H1 (cell line): ENCODE results near the gene MS4A18. TPM values are rescaled to one million over a fixed set of nuclear protein-coding genes. Genes with fewer than 3 reads are reported as not detected.
"Not testable (repeated sequence)": the region's sequence is repeated elsewhere in the genome, so short reads cannot be mapped to it uniquely, and the experiment has no call there.

Experiments used
- CTCF ChIA-PET: fragments of 300-600 bp; sonication (Branson Sonifier 250); formaldehyde crosslinking; loops from one replicate; lab custom pipeline; 2021; ENCODE audit not compliant: partially characterized antibody; lab: Charles Lee
- POLR2A ChIA-PET: fragments of 300-600 bp; sonication (Branson Sonifier 250); formaldehyde crosslinking; loops from one replicate; lab custom pipeline; 2021; ENCODE audit warnings: inconsistent platforms; ENCODE audit not compliant: partially characterized antibody; lab: Charles Lee
- DNase-seq, 2 experiments: peaks; one replicate each; pipeline versions ENCODE4 v3.0.0 to v3.0.0-alpha.2; 2010 to 2022; ENCODE audit warnings: low spot score in 2 of 2, low read depth in 1 of 2, mixed read lengths in 1 of 2
- FAIRE-seq: peaks from 2 replicates; lab custom pipeline; 2011; peaks lifted over from hg19 to GRCh38; lab: Jason Lieb, UNC
- H2AFZ ChIP-seq: 2 replicates; pipeline ENCODE4 v1.8.1; 2012; ENCODE audit warnings: low read length, inconsistent platforms
- H2AK5ac ChIP-seq: 2 replicates; pipeline ENCODE4 v1.6.1; 2013; ENCODE audit warnings: low read depth, low read length
- H2BK120ac ChIP-seq: replicated peaks from 2 replicates; pipeline ENCODE3; 2013; ENCODE audit warnings: low read depth, low read length, inconsistent platforms
- H2BK12ac ChIP-seq: 2 replicates; pipeline ENCODE4 v1.6.1; 2013; ENCODE audit warnings: low read depth, low read length
- H2BK15ac ChIP-seq: 2 replicates; pipeline ENCODE4 v1.6.1; 2013; ENCODE audit warnings: low read length
- H2BK20ac ChIP-seq: 2 replicates; pipeline ENCODE4 v1.6.1; 2013; ENCODE audit warnings: low read length
- H2BK5ac ChIP-seq: 2 replicates; pipeline ENCODE4 v1.6.1; 2013; ENCODE audit warnings: low read depth, low read length
- H3K14ac ChIP-seq: 2 replicates; pipeline ENCODE4 v1.6.1; 2013; ENCODE audit warnings: inconsistent platforms; ENCODE audit not compliant: insufficient read length
- H3K18ac ChIP-seq: 2 replicates; pipeline ENCODE4 v1.6.1; 2013; ENCODE audit warnings: low read length; ENCODE audit errors: extremely low read depth
- H3K23ac ChIP-seq: 2 replicates; pipeline ENCODE4 v1.6.1; 2013; ENCODE audit warnings: inconsistent platforms; ENCODE audit not compliant: insufficient read length
- H3K23me2 ChIP-seq: 2 replicates; pipeline ENCODE4 v1.6.1; 2013; ENCODE audit warnings: low read depth, low read length
- H3K27ac ChIP-seq: 2 replicates; pipeline ENCODE4 v1.6.1; 2011; ENCODE audit warnings: low read depth, low read length, inconsistent platforms
- H3K27me3 ChIP-seq, 4 experiments: replicated peaks in 1 of 4; 1 replicate in 1 of 4; 2 replicates in 3 of 4; pipeline versions ENCODE4 v1.6.1 to v1.8.1; 2011 to 2013; ENCODE audit warnings: low read length in 3 of 4, mild to moderate bottlenecking in 3 of 4, inconsistent platforms in 2 of 4, mixed read lengths in 2 of 4, moderate library complexity in 1 of 4; ENCODE audit not compliant: control insufficient read depth in 3 of 4, insufficient read depth in 3 of 4; ENCODE audit errors: extremely low read depth in 1 of 4
- H3K36me3 ChIP-seq, 4 experiments: 2 replicates each; pipeline versions ENCODE4 v1.6.1 to v1.8.1; 2011 to 2013; ENCODE audit warnings: mild to moderate bottlenecking in 4 of 4, low read length in 3 of 4, moderate library complexity in 2 of 4, control low read depth in 1 of 4, inconsistent platforms in 1 of 4; ENCODE audit not compliant: insufficient read depth in 4 of 4, control insufficient read depth in 2 of 4
- H3K4ac ChIP-seq: replicated peaks from 2 replicates; pipeline ENCODE3; 2013; ENCODE audit warnings: low read length, low read depth, mixed read lengths, inconsistent platforms; ENCODE audit not compliant: insufficient read length
- H3K4me1 ChIP-seq, 4 experiments: replicated peaks in 1 of 4; 1 replicate in 1 of 4; 2 replicates in 3 of 4; pipeline versions ENCODE4 v1.6.1 to v1.8.1; 2011 to 2013; ENCODE audit warnings: low read length in 3 of 4, inconsistent platforms in 2 of 4, mixed read lengths in 1 of 4; ENCODE audit not compliant: insufficient read depth in 4 of 4, control insufficient read depth in 3 of 4
- H3K4me2 ChIP-seq, 2 experiments: 2 replicates each; pipeline versions ENCODE4 v1.6.1 to v1.8.1; 2011 to 2013; ENCODE audit warnings: low read depth in 2 of 2, low read length in 2 of 2, control low read depth in 1 of 2, inconsistent platforms in 1 of 2, mild to moderate bottlenecking in 1 of 2; ENCODE audit not compliant: insufficient read depth in 1 of 2
- H3K4me3 ChIP-seq, 4 experiments: fragments of 200-600, 300-600 bp in 1 of 4; sonication (generic), shearing (Covaris generic), sonication (Bioruptor Twin) in 1 of 4; 2 replicates each; pipeline versions ENCODE4 v1.5.1 to v1.8.1; 2011 to 2016; ENCODE audit warnings: low read length in 4 of 4, low read depth in 3 of 4, control low read depth in 2 of 4, inconsistent platforms in 2 of 4, mild to moderate bottlenecking in 2 of 4, mixed read lengths in 1 of 4, moderate library complexity in 1 of 4; ENCODE audit not compliant: insufficient read depth in 2 of 4; ENCODE audit errors: extremely low read depth in 1 of 4
- H3K56ac ChIP-seq: replicated peaks from 2 replicates; pipeline ENCODE3; 2013; ENCODE audit warnings: low read depth, mild to moderate bottlenecking, mixed read lengths, low read length, inconsistent platforms; ENCODE audit not compliant: insufficient read length
- H3K79me1 ChIP-seq: 2 replicates; pipeline ENCODE4 v1.6.1; 2013; ENCODE audit warnings: low read depth, low read length, control low read depth
- H3K79me2 ChIP-seq, 2 experiments: 2 replicates each; pipeline versions ENCODE4 v1.6.1 to v1.8.1; 2012 to 2013; ENCODE audit warnings: low read length in 2 of 2, mild to moderate bottlenecking in 2 of 2, inconsistent platforms in 1 of 2; ENCODE audit not compliant: insufficient read depth in 2 of 2, control insufficient read depth in 1 of 2
- H3K9ac ChIP-seq, 4 experiments: replicated peaks in 1 of 4; 1 replicate in 1 of 4; 2 replicates in 3 of 4; pipeline versions ENCODE4 v1.6.1 to v1.8.1; 2011 to 2013; ENCODE audit warnings: low read depth in 3 of 4, low read length in 3 of 4, control low read depth in 2 of 4, mild to moderate bottlenecking in 2 of 4, moderate library complexity in 2 of 4, inconsistent platforms in 1 of 4; ENCODE audit errors: extremely low read depth in 1 of 4
- H3K9me3 ChIP-seq, 2 experiments: 2 replicates each; pipeline versions ENCODE4 v1.6.1 to v1.8.1; 2012 to 2013; ENCODE audit warnings: mild to moderate bottlenecking in 2 of 2, moderate library complexity in 2 of 2, control low read depth in 1 of 2, inconsistent platforms in 1 of 2, low read depth in 1 of 2, low read length in 1 of 2, mixed read lengths in 1 of 2; ENCODE audit not compliant: insufficient read depth in 2 of 2
- H4K20me1 ChIP-seq, 2 experiments: replicated peaks in 1 of 2; 2 replicates each; pipeline versions ENCODE3 to v1.8.1; 2011 to 2013; ENCODE audit warnings: inconsistent platforms in 2 of 2, low read length in 2 of 2, mild to moderate bottlenecking in 1 of 2; ENCODE audit not compliant: insufficient read depth in 2 of 2, control insufficient read depth in 1 of 2
- H4K5ac ChIP-seq: 2 replicates; pipeline ENCODE4 v1.6.1; 2013; ENCODE audit warnings: low read length, low read depth, mixed read lengths, inconsistent platforms; ENCODE audit not compliant: insufficient read length
- H4K8ac ChIP-seq: 2 replicates; pipeline ENCODE4 v1.8.0; 2013; ENCODE audit warnings: mild to moderate bottlenecking, moderate library complexity, low read length, inconsistent platforms; ENCODE audit not compliant: insufficient read depth; ENCODE audit errors: extremely low read depth
- H4K91ac ChIP-seq: replicated peaks from 2 replicates; pipeline ENCODE3; 2013; ENCODE audit warnings: low read length, mixed read lengths, inconsistent platforms; ENCODE audit not compliant: insufficient read length
- BRCA1 ChIP-seq: IDR thresholded peaks from 2 replicates; pipeline ENCODE4 v1.6.1; 2012; ENCODE audit warnings: low read depth, low read length, improper control_type of control experiment
- HDAC2 ChIP-seq, 2 experiments: fragments of 300-600 bp in 1 of 2; sonication (generic) in 1 of 2; IDR thresholded peaks; 2 replicates each; pipeline ENCODE4 v1.6.1; 2011 to 2012; ENCODE audit warnings: low read depth in 2 of 2, low read length in 2 of 2, mild to moderate bottlenecking in 2 of 2, moderate library complexity in 2 of 2, borderline replicate concordance in 1 of 2, inconsistent platforms in 1 of 2
- JUN ChIP-seq: IDR thresholded peaks from 2 replicates; pipeline ENCODE4 v1.6.1; 2011; ENCODE audit warnings: low read depth, mild to moderate bottlenecking, improper control_type of control experiment, low read length
- JUND ChIP-seq: IDR thresholded peaks from 2 replicates; pipeline ENCODE4 v1.6.1; 2011; ENCODE audit warnings: mild to moderate bottlenecking, improper control_type of control experiment, low read length
- KDM1A ChIP-seq: fragments of 200-600, 300-600 bp; sonication (generic); IDR thresholded peaks from 2 replicates; pipeline ENCODE4 v1.7.1; 2016; ENCODE audit warnings: mild to moderate bottlenecking, low read length, borderline replicate concordance
- MAFK ChIP-seq: IDR thresholded peaks from 2 replicates; pipeline ENCODE4 v1.6.1; 2012; ENCODE audit warnings: low read depth, mild to moderate bottlenecking, improper control_type of control experiment, low read length
- WGBS, 2 experiments: shearing (Covaris generic) in 1 of 2; methylation state at CpG; one replicate each; pipeline versions ENCODE4 v1.1.6 to v1.1.7; 2013 to 2015; ENCODE audit warnings: low lambda C conversion rate in 2 of 2, mixed read lengths in 2 of 2, inconsistent platforms in 1 of 2, low coverage in 1 of 2, missing lambda C conversion rate in 1 of 2; ENCODE audit not compliant: insufficient replicate concordance in 2 of 2, insufficient coverage in 1 of 2, insufficient read length in 1 of 2; ENCODE audit errors: extremely low coverage in 1 of 2, missing lambda C conversion rate in 1 of 2; 5-methylcytosine and 5-hydroxymethylcytosine counted together
- polyA plus RNA-seq, 7 experiments: library from polyadenylated mRNA; depleted of rRNA in 3 of 7; stranded (reverse) in 5 of 7; unstranded in 2 of 7; fragments of >200 nt in 5 of 7; fragments of 200-250 nt in 2 of 7; gene quantifications; 1 replicate in 5 of 7; 2 replicates in 1 of 7; 4 replicates in 1 of 7; pipeline versions ENCODE4 v1.2.1 to v1.2.3, GENCODE V29; 2011 to 2013; ENCODE audit warnings: missing spikeins in 2 of 7, mixed read lengths in 2 of 7
- total RNA-seq: library from RNA; stranded (reverse); fragmentation: NEBNext Ultra II Directional; extraction: Animal tissue kit (Norgen Biotek cat#: 25700); gene quantifications from 2 replicates; pipeline ENCODE4 v1.2.1, GENCODE V29; 2021

MS4A18 gene
- total and polyA plus RNA-seq, 2 of the 8 experiments (the other 6 are each of a cell fraction or from before 2014, with no cell fraction given) = not detected

GRCh38 chr11:60680455-60681119 is 43.9 kb upstream of the MS4A18 start (continued):
- TF ChIP-seq BRCA1 = no peak
- TF ChIP-seq KDM1A = no peak
- no peak for TF ChIP-seq JUND
- no peak for TF ChIP-seq MAFK
- TF ChIP-seq HDAC2 (IDR thresholded peaks at IDR 0.05; ENCODE audit: borderline replicate concordance in 1 of 2, low read depth in 2 of 2, low read length in 2 of 2) = no peak
- TF ChIP-seq JUN = no peak
- TF ChIP-seq, all 59 proteins: peak for 0

GRCh38 chr11:60684541-60684848 is 40.0 kb upstream of the MS4A18 start:
- WGBS, 2 experiments = 75% methylated on average over 2 of the region's 2 CpGs; no CpG with 5 or more reads in 1 of the 2 experiments
- H4K8ac ChIP-seq, H3K4me3 ChIP-seq, H3K14ac ChIP-seq, H2AK5ac ChIP-seq, H3K23ac ChIP-seq, H3K18ac ChIP-seq, H3K79me1 ChIP-seq, H3K79me2 ChIP-seq, H3K23me2 ChIP-seq, H2AFZ ChIP-seq, H2BK20ac ChIP-seq, H4K91ac ChIP-seq, H2BK12ac ChIP-seq, H3K36me3 ChIP-seq, H2BK5ac ChIP-seq, H3K56ac ChIP-seq, H2BK15ac ChIP-seq, H3K4me2 ChIP-seq, H2BK120ac ChIP-seq, H3K4me1 ChIP-seq, FAIRE-seq, H3K4ac ChIP-seq, H3K27me3 ChIP-seq, H4K20me1 ChIP-seq, H3K27ac ChIP-seq, POLR2A ChIA-PET, H3K9ac ChIP-seq, H3K9me3 ChIP-seq, H4K5ac ChIP-seq, DNase-seq: not testable (repeated sequence)
- CTCF ChIA-PET = interaction anchor here (2.0 kb wide), 1 partner anchor 17 kb away, joined by 6 read pairs; no protein-coding TSS in a partner anchor
